ENCODE data around the gene MYO15A.
"Not testable (repeated sequence)": the region's sequence is repeated elsewhere in the genome, so short reads cannot be mapped to it uniquely, and the experiment has no call there.

Gene MYO15A

DNA sequence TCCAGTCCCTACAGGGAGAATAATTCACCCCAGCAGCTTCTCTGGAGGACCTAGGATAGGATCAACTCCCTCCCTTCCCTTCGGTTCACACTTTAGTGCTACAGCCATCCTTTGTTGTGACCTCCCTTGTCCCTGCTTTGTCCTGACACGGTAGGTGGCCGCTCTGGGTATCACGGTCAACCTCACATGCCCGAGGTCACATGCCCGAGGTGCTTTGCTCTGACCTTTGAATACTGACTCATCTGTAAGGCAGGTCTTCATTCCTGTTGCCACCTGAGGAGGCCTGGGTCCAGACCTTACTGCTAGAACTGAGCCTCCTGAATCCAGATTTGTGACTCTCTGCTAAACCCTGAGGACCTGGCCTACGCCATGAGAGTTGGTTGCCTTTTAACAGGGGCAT lies 94.8 kb downstream of the MYO15A start:
- Histone ChIP-seq H3K9me3 (ENCODE audit: control insufficient read depth, low read length) (no peaks in the 10 kb centered on the region), H3K36me3 (ENCODE audit: control insufficient read depth, insufficient read depth, low read length) (peaks cover 61% of the 10 kb centered on the region), H3K4me1 (ENCODE audit: control insufficient read depth, insufficient read depth, low read length, poor library complexity, severe bottlenecking) (peaks cover 4% of the 10 kb centered on the region), H3K4me3 (ENCODE audit: insufficient read depth, low read depth, low read length, poor library complexity, severe bottlenecking) (no peak overlapping the region), H3K27me3 (replicated peaks; ENCODE audit: control insufficient read depth, insufficient read depth, low read length, poor library complexity, severe bottlenecking) (no peaks in the 10 kb centered on the region), H3K27ac (ENCODE audit: insufficient read depth, low read length, poor library complexity, severe bottlenecking) (no peak overlapping the region)
- no peak for DNase-seq

DNA sequence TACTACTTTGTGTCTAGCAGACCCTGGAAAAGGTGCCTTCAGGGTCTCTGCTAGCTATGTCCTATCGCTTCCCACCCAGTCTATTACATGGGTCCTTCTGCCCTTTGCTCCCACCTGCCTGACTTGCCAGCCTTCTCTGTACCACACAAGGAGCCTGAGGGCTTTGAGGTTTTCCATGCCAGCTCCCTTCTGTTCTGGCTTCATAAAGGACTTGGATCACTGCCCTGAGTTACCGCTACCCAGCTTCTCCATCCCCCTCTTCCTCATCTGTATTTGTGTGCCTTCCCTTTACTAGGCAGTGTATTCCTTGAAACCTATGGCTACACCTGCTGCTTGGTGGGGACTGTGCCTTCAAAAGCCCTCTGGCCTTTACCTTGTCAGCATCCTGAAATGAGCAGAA lies 97.3 kb downstream of the MYO15A start:
- Histone ChIP-seq H3K4me3 (ENCODE audit: insufficient read depth, low read depth, low read length, poor library complexity, severe bottlenecking) (no peak overlapping the region), H3K4me1 (ENCODE audit: control insufficient read depth, insufficient read depth, low read length, poor library complexity, severe bottlenecking) (no peaks in the 10 kb centered on the region), H3K27ac (ENCODE audit: insufficient read depth, low read length, poor library complexity, severe bottlenecking) (no peak overlapping the region), H3K36me3 (ENCODE audit: control insufficient read depth, insufficient read depth, low read length) (peaks cover 65% of the 10 kb centered on the region), H3K27me3 (replicated peaks; ENCODE audit: control insufficient read depth, insufficient read depth, low read length, poor library complexity, severe bottlenecking) (no peaks in the 10 kb centered on the region), H3K9me3 (ENCODE audit: control insufficient read depth, low read length) (no peaks in the 10 kb centered on the region)
- no peak for DNase-seq

DNA sequence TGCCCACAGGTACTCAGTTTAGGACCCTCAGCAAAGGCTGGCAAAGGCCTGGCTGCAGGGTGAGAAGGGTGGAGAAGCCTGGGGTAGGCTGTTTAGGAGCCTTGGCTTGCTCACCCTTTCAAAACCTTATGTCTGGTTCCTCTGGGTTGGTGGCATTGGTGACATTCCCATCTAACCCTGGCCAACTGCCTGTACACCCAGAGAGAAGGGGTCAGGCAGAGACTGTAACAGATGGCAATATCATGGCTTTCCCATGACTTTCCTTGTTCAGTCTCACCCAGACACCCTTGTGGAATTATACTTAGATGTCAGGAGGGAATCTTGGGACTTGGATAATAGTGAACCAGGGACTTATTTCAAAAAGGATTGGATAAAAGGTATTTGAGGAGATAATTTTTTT lies 98.4 kb downstream of the MYO15A start:
- Histone ChIP-seq H3K4me3 (ENCODE audit: insufficient read depth, low read depth, low read length, poor library complexity, severe bottlenecking) (no peak overlapping the region), H3K27ac (ENCODE audit: insufficient read depth, low read length, poor library complexity, severe bottlenecking) (no peak overlapping the region), H3K9me3 (ENCODE audit: control insufficient read depth, low read length) (no peaks in the 10 kb centered on the region), H3K27me3 (replicated peaks; ENCODE audit: control insufficient read depth, insufficient read depth, low read length, poor library complexity, severe bottlenecking) (no peaks in the 10 kb centered on the region), H3K36me3 (ENCODE audit: control insufficient read depth, insufficient read depth, low read length) (peaks cover 59% of the 10 kb centered on the region), H3K4me1 (ENCODE audit: control insufficient read depth, insufficient read depth, low read length, poor library complexity, severe bottlenecking) (no peaks in the 10 kb centered on the region)
- DNase-seq = no peak

DNA sequence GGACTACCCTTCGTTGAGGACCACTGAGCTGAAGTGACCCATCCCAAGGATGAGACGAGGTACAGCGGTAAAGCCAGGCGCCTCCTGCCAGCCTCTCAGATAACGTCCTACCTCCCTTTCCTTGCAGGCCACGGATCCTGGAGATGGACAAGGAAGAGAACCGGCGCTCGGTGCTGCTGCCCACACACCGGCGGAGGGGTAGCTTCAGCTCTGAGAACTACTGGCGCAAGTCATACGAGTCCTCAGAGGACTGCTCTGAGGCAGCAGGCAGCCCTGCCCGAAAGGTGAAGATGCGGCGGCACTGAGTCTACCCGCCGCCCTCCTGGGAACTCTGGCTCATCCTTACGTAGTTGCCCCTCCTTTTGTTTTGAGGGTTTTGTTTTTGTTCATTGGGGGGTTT lies 99.5 kb downstream of the MYO15A start:
- DNase-seq = no peak
- Histone ChIP-seq H3K27me3 (replicated peaks; ENCODE audit: control insufficient read depth, insufficient read depth, low read length, poor library complexity, severe bottlenecking) (no peaks in the 10 kb centered on the region), H3K4me3 (ENCODE audit: insufficient read depth, low read depth, low read length, poor library complexity, severe bottlenecking) (no peak overlapping the region), H3K36me3 (ENCODE audit: control insufficient read depth, insufficient read depth, low read length) (peaks cover 59% of the 10 kb centered on the region), H3K4me1 (ENCODE audit: control insufficient read depth, insufficient read depth, low read length, poor library complexity, severe bottlenecking) (no peaks in the 10 kb centered on the region), H3K27ac (ENCODE audit: insufficient read depth, low read length, poor library complexity, severe bottlenecking) (no peak overlapping the region), H3K9me3 (ENCODE audit: control insufficient read depth, low read length) (no peaks in the 10 kb centered on the region)

DNA sequence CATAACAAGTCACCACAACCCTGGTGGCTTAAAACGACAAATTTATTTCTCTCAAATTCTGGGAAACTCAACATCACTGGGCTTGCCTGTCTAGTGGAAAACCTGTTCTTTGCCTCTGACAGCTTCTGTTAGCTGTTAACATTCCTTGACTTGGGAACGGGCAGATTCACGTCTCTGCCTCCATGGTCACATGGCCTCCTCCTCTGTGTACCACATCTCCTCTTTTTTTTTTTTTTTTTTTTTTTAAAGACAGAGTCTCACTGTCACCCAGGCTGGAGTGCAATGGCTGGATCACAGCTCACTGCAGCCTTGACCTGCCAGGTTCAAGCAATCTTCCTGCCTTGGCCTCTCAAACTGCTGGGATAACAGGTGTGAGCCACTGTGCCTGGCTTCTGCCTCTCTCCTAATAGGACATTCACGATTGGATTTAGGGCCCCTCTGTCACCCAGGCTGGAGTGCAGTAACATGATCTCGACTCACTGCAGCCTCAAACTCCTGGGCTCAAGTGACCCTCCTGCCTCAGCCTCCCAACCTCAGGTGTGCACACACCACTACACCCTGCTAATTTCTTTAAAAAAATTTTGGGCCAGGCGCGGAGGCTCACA lies 105.2 kb downstream of the MYO15A start:
- Histone ChIP-seq H3K4me1 (ENCODE audit: control insufficient read depth, insufficient read depth, low read length, poor library complexity, severe bottlenecking) (no peaks in the 10 kb centered on the region), H3K4me3 (ENCODE audit: insufficient read depth, low read depth, low read length, poor library complexity, severe bottlenecking) (no peak overlapping the region), H3K9me3 (ENCODE audit: control insufficient read depth, low read length) (no peaks in the 10 kb centered on the region), H3K27ac (ENCODE audit: insufficient read depth, low read length, poor library complexity, severe bottlenecking) (no peak overlapping the region), H3K36me3 (ENCODE audit: control insufficient read depth, insufficient read depth, low read length) (peaks cover 14% of the 10 kb centered on the region), H3K27me3 (replicated peaks; ENCODE audit: control insufficient read depth, insufficient read depth, low read length, poor library complexity, severe bottlenecking) (no peaks in the 10 kb centered on the region)
- no peak for DNase-seq

DNA sequence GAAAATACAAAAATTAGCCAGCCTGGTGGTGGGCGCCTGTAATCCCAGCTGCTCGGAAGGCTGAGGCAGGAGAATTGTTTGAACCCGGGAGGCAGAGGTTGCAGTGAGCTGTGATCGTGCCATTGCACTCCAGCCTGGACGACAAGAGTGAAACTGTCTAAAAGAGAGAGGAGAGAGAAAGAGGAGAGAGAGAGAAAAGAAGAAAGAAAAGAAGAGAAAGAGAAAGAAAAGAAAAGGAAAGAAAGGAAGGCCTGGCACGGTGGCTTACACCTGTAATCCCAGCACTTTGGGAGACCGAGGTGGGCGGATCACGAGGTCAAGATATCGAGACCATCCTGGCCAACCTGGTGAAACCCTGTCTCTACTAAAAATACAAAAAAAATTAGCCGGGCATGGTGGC lies 108.3 kb downstream of the MYO15A start:
- H3K4me1 ChIP-seq (ENCODE audit: control insufficient read depth, insufficient read depth, low read length, poor library complexity, severe bottlenecking); H3K9me3 ChIP-seq (ENCODE audit: control insufficient read depth, low read length); H3K36me3 ChIP-seq (ENCODE audit: control insufficient read depth, insufficient read depth, low read length); H3K27me3 ChIP-seq (replicated peaks; ENCODE audit: control insufficient read depth, insufficient read depth, low read length, poor library complexity, severe bottlenecking); DNase-seq; H3K27ac ChIP-seq (ENCODE audit: insufficient read depth, low read length, poor library complexity, severe bottlenecking); H3K4me3 ChIP-seq (ENCODE audit: insufficient read depth, low read depth, low read length, poor library complexity, severe bottlenecking): not testable (repeated sequence)

DNA sequence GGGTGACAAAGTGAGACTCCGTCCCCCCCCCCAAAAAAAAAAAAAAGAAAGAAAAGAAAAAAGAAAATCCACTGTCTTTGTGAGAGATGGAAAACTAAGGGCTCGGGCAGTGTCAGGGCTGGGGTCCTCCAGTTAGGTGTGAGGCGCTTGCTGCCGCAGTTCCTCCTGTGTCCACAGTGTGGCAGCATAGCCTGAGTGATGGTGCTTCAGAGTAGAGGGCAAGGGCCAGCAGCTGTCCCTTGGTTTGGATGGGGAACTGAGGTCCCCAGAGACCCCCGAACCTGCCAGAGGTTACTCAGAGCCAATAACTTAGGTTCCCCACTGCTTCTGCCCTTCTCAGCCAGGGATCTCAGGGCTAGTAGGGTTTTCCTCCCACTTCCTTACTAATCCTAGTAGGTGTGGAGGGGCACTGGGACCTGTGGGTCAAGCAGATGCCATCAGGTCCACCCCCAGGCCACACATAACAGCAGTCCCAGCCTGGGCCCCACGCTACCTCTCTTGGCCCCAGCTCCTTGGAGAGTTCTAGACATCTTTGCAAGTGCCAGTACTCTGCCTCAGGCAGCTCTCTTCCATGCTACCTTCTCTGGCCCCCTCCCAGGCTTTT lies 109.0 kb downstream of the MYO15A start:
- Histone ChIP-seq H3K36me3 (ENCODE audit: control insufficient read depth, insufficient read depth, low read length) (no peaks in the 10 kb centered on the region), H3K4me3 (ENCODE audit: insufficient read depth, low read depth, low read length, poor library complexity, severe bottlenecking) (no peak overlapping the region), H3K4me1 (ENCODE audit: control insufficient read depth, insufficient read depth, low read length, poor library complexity, severe bottlenecking) (no peaks in the 10 kb centered on the region), H3K27ac (ENCODE audit: insufficient read depth, low read length, poor library complexity, severe bottlenecking) (no peak overlapping the region), H3K9me3 (ENCODE audit: control insufficient read depth, low read length) (no peaks in the 10 kb centered on the region), H3K27me3 (replicated peaks; ENCODE audit: control insufficient read depth, insufficient read depth, low read length, poor library complexity, severe bottlenecking) (no peaks in the 10 kb centered on the region)
- DNase-seq = peak; percentile 36 to 61 (median 48)

DNA sequence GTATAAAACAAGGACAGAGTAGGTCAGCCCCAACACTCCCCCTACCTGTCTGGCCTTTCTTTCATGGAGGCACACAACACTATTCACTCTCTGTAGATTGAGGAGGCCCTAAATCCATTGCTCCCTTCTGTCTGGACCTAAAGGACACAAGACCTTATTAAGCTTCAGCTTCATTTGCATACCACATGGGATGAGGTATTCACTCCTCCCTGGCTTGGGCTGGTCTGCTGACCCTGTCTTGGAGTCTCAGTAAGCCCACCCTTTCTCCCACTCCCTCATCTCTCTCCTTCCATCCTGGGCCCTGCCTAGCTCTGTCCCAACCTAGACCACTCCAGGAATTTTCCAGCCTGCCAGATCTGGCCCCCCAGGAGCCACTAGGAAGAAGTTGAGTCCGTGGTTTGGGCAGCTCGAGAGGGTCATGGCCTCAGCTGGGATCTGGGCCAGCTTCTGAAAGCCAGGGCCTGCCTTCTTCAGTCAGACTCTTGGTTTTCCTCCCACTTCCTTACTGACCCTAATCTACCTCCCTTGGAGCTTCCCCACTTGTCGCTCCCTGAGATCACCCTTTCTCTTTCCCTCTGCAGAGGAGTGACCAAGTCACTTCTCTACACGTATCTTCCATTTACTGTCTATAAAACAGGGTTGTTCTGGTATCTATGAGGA lies 110.3 kb downstream of the MYO15A start:
- H3K4me1 ChIP-seq (ENCODE audit: control insufficient read depth, insufficient read depth, low read length, poor library complexity, severe bottlenecking) = no peaks in the 10 kb centered on the region
- no peak for DNase-seq
- H3K27me3 ChIP-seq (replicated peaks; ENCODE audit: control insufficient read depth, insufficient read depth, low read length, poor library complexity, severe bottlenecking) = no peaks in the 10 kb centered on the region
- H3K27ac ChIP-seq (ENCODE audit: insufficient read depth, low read length, poor library complexity, severe bottlenecking) = no peak overlapping the region
- no peak overlapping the region for H3K4me3 ChIP-seq (ENCODE audit: insufficient read depth, low read depth, low read length, poor library complexity, severe bottlenecking)
- H3K36me3 ChIP-seq (ENCODE audit: control insufficient read depth, insufficient read depth, low read length) = no peaks in the 10 kb centered on the region
- no peaks in the 10 kb centered on the region for H3K9me3 ChIP-seq (ENCODE audit: control insufficient read depth, low read length)

DNA sequence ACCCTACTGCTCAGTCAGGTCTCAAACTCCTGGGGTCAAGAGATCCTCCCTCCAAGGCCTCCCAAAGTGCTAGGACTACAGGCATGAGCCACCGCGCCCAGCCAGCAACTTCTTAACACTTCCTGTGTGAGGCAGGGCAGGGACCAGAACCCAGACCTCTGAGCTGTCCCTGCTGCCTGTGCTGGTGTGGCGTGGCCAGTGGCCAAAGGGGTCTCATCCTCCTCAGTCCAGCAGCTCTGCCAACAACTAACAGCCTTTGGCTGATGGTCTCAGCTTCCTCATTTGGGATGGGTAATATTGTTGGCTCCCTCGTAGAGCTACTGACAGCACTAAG lies 115.5 kb downstream of the MYO15A start:
- H3K4me3 ChIP-seq (ENCODE audit: insufficient read depth, low read depth, low read length, poor library complexity, severe bottlenecking) = no peak overlapping the region
- DNase-seq = no peak
- peaks cover 18% of the 10 kb centered on the region for H3K4me1 ChIP-seq (ENCODE audit: control insufficient read depth, insufficient read depth, low read length, poor library complexity, severe bottlenecking)
- no peaks in the 10 kb centered on the region for H3K36me3 ChIP-seq (ENCODE audit: control insufficient read depth, insufficient read depth, low read length)
- no peaks in the 10 kb centered on the region for H3K9me3 ChIP-seq (ENCODE audit: control insufficient read depth, low read length)
- no peaks in the 10 kb centered on the region for H3K27me3 ChIP-seq (replicated peaks; ENCODE audit: control insufficient read depth, insufficient read depth, low read length, poor library complexity, severe bottlenecking)
- no peak overlapping the region for H3K27ac ChIP-seq (ENCODE audit: insufficient read depth, low read length, poor library complexity, severe bottlenecking)

DNA sequence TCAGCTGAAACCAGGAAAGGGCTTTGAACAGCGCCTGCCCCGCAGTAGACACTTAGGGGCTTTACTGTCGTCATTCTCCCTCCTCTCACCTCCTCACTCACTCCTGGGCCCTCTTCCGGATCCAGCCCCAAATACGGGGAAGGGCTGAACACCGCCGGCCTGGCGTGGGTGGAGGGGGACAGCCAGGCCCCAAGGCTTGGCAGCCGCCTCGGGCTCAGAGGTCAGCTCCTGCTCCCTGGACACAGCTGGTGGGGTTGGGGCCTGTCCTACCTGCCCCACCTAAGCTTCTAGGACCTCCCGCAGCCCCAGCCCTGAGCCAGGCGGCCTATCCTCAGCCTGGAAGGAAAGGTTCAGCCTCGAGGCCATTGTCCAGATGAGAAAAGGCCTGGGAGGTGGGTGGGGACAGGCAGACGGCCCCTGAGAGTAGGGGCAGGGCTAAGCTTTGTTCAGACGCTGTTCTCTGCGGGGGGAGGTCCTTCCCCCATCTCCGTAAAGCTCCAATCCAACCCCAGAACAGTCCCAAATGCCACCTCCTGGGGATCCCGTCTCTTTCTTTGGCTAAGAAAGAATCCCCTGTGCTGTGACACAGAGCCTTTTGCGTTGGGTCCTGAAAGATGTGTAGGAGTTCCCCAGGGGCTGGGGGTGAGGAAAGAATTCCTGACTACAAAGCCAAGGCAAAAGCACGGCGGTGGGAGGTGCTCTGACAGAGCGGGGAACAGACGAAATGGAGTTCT lies 116.0 kb downstream of the MYO15A start:
- Histone ChIP-seq H3K4me1 (ENCODE audit: control insufficient read depth, insufficient read depth, low read length, poor library complexity, severe bottlenecking) (peaks cover 18% of the 10 kb centered on the region), H3K4me3 (ENCODE audit: insufficient read depth, low read depth, low read length, poor library complexity, severe bottlenecking) (peak overlapping the region; percentile 40), H3K9me3 (ENCODE audit: control insufficient read depth, low read length) (no peaks in the 10 kb centered on the region), H3K36me3 (ENCODE audit: control insufficient read depth, insufficient read depth, low read length) (no peaks in the 10 kb centered on the region), H3K27ac (ENCODE audit: insufficient read depth, low read length, poor library complexity, severe bottlenecking) (no peak overlapping the region), H3K27me3 (replicated peaks; ENCODE audit: control insufficient read depth, insufficient read depth, low read length, poor library complexity, severe bottlenecking) (no peaks in the 10 kb centered on the region)
- no peak for DNase-seq
